ENCODE measurements around the gene ALK. TPM values are rescaled to one million over a fixed set of nuclear protein-coding genes. Genes with fewer than 3 reads are reported as not detected.
A peak's percentile ranks its signal among the peaks of the same experiment; 100 is the strongest.

ALK gene
- total RNA-seq, 1 donor from 2014 or later: 0.08 TPM

DNA sequence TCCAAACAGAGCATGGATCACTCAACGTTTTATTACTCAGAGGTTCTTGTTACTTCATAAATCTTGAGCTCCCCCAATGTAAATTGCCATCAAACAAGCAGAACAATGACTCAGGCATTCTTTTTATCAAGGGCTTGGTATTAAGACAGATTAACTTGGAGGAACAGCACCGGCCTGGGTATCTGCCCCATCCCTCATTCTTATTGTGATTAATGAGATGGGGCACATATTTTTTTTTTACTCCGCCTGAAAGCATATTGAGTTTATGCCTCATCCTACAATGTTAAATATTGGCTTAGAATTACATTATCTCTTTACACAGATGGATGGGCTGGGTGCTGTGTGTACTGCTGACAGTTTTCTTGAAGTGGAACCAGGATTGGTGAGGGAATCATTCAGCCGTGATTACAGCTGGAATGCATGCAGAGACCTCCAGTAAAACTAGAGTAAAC is 418.9 kb downstream of the ALK start:
- ATAC-seq: no peak
- intact Hi-C loops (cut with DNase I): no loop called here
- DNase-seq (ENCODE audit: missing footprints): no peak

DNA sequence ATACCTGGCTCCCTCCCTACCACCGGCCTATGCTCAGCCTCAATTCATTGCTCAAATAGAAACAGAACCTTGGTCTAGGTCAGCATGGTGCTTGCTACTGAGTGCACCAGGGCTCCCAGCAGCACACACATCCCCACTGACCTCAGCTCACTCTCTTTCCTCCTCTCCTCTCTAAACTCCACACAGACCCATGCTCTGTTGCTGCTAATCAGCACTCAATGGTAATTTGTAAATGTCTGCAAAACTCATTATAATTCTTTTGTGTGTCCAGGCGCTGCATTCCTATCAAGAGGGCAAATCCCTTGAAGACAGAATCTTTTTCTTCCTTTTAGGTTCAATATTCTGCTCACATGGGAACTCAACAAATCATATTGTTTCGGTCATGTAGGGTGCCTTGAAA is 424.0 kb downstream of the ALK start:
- intact Hi-C loops (cut with DNase I): no loop called here
- ATAC-seq (no peak), DNase-seq (ENCODE audit: missing footprints) (no peak)

DNA sequence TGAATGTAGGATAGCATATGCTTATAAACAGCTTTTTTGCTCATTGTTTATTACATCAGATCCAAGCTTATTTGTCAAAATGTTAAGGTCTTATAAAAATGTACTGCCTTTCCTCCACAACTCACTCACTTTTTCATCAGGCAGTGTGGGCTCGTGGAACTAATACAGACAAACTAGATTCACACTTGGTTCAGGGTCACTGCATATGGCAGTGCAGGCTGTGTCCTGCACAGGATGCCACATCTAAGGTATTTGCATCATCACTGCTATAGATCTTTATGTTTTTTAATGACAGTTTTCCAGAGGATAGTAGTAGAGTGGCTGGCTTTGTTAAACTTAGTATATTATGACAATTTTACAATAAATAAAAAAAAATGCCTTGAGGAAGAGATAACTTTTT is 425.2 kb downstream of the ALK start:
- no peak for ATAC-seq
- intact Hi-C loops (cut with DNase I): no loop called here
- no peak for DNase-seq (ENCODE audit: missing footprints)

DNA sequence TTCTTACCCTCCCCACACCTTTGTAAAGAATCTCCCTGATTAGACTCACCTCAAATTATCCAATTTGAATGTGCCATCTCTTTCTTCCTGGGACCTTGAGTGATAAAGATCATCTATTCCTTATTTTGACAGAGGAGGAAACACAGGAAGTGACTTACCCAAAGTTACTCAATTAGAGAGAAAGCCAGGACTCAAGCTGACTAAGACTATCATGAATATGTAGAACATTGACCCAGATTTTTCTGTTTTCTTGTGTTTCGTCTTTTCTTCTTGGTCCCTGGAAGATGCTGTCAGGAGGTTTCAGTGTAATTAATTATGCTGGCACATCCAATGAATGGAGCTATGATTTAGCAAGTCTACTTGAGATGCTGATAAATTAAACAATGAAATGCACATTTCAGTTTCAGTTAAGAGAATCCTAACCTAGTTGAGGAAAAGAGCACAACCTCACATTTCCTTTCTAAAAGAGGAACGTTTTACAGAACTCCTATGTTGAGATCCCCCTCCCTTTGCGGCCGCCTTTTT is 425.8 kb downstream of the ALK start:
- ATAC-seq: no peak
- no peak for DNase-seq (ENCODE audit: missing footprints)
- intact Hi-C loops (cut with DNase I): no loop called here

DNA sequence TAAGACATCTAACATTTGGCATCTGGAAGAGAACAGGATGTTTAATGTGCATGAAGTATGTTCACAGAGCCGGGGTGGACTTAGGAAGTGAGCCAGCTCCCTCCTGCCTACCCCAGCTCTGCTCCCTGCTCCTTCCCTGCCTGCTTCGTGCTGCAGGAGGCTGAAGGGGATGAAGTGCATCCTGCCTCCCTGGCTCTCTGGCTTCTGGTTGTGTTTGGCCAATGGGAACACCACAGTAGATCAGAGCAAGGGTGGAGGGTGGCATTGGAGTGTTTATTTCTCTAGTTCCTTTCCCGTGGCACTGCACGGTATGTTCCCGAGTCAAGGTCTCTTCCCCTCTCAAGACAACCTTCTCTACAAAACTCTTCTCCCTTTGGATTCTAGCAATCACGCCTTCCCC is 426.3 kb downstream of the ALK start:
- ATAC-seq: no peak
- DNase-seq (ENCODE audit: missing footprints): no peak
- intact Hi-C loops (cut with DNase I): no loop called here

DNA sequence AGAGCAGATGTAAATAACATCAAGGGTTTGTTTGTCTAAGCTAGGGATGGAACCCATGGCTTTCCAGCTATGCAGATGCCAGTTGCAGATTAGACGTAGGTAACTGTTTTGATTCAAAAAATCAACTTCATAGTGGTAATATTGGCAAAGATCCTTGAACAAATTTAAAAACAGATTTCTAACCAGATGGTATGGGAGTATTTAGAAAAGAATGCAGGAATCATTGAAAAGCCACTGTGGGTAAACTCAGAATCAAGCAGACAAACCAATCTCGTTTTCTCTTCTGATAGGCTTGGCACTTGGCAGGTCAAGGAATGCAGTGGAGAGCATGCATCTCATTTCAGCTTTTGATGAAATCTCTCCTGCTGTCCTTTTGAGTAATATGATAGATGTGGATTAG is 428.7 kb downstream of the ALK start:
- intact Hi-C loops (cut with DNase I): no loop called here
- ATAC-seq (no peak), DNase-seq (ENCODE audit: missing footprints) (no peak)

DNA sequence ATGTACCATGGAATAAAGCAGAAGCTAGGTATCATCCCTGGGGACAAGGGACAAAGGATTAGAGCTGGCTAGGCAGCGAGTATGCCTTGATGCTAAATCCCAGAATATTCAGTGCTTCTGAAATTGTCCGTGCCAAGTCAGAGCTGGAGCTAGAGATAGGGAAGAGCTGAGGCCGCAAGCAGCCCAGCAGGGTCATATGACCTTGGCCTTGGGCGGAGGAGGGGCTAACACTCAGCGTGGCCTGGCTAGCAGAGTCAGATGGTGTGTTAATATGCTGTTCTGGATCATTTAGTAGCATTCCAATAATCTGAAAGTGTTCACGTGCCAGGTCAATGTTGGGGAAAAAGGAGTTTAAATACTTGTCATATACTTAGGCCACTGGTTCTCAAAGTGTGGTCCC is 431.3 kb downstream of the ALK start:
- no peak for DNase-seq (ENCODE audit: missing footprints)
- intact Hi-C loops (cut with DNase I): no loop called here
- peak; percentile 46 for ATAC-seq

DNA sequence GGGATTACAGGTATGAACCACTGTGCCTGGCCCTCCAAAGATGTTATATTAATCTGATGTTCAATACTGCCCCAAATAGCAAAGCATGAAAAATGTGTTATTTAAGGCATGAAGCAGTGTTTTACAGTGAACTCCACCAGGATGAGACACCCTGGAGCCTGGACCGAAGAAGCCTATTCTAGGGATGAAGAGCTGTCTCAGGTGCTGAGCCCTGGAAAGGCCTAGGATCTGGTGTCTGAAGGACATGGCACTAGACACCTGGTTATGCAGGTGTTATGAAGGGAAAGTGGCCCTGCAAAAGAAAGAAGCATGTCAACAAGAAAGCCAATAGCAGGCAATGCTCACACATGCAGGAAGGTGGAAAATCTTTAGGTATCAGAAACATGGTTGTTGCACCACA is 431.8 kb downstream of the ALK start:
- DNase-seq (ENCODE audit: missing footprints) (no peak), ATAC-seq (no peak)
- intact Hi-C loops (cut with DNase I): no loop called here

DNA sequence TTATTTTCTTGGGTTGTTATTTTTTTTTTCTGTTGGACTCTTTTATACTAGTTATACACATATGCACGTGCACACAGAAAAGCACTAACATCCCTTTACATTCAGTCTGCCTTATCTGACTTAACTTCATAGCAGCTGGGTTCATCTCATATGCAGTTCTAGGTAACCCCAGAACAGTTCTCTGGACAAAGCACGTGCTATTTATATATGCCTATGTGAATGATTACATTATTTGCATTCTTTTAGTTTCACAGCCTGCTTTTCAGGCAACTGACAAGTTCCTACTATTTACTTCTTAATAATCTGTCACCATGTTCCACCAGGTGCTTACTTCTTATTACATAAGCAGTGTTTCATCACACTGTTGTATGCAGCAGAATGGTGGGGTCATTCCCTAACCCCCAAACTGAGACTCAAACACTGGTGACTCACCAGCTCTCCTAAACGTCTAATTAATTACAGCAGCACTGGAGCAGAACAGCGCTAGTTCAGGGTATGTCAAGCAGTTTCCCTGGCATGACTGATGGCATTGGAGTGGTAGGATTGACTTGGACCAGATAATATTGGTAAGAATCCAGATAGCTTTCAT is 433.3 kb downstream of the ALK start:
- intact Hi-C loops (cut with DNase I): no loop called here
- no peak for ATAC-seq
- DNase-seq (ENCODE audit: missing footprints): no peak

DNA sequence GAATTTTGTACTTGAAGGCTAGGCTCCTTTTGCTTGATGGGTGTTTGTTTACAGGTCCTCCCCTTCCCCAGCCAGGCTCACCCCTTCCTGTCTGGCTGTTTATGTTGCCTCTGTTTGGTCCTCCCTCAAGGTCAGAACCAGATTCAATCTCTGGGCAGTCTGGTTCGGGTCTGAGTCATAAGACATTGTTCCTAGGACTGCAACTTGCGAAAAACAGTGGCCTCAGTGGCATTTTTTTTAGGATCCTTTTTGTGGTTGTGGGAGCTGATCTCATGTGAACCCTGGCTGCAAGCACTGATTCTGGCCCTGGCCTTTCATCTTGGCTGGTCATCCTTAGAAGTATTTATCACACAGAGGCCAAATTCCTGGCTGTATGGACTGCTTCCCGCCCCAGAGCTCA is 435.8 kb downstream of the ALK start:
- intact Hi-C loops (cut with DNase I): no loop called here
- DNase-seq (ENCODE audit: missing footprints) (no peak), ATAC-seq (no peak)

DNA sequence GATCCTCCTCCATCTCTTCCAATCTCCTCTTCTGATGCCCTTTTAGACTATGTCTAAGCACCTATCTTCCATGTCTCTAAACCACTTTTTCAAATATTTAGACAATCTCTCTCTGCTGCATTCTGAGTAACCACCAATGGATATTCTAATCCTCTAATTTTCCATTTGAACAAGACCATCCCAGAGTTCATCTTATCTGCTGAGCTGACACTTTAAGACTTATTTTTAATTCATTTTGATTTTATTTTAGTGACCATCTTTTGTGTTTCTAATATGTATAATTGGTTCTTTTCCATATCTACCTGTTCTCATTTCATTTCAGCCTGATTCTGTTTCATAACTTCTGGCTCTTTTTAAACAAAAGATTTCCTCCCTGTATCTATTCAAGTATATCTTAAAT is 436.3 kb downstream of the ALK start:
- ATAC-seq (no peak), DNase-seq (ENCODE audit: missing footprints) (no peak)
- intact Hi-C loops (cut with DNase I): no loop called here

DNA sequence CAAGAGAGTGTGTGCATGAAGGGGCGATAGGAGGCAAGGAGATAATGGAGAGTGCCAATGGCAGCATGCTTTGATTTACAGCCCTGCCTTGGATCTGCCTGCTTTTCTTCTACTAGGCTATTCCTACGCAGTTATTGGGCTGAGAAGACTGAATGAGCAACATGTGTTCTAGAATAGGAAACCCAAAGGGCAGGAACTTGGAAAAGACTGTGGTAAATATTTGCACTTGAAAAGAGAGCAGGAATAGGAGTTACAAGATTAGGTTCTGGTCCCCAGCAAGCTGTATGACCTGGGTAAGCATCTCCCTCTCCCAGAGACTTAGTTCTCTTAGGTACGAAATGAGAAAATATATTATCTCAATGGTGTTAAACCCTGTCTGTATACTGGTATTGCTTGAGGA is 438.5 kb downstream of the ALK start:
- intact Hi-C loops (cut with DNase I): no loop called here
- ATAC-seq: no peak
- DNase-seq (ENCODE audit: missing footprints): no peak

DNA sequence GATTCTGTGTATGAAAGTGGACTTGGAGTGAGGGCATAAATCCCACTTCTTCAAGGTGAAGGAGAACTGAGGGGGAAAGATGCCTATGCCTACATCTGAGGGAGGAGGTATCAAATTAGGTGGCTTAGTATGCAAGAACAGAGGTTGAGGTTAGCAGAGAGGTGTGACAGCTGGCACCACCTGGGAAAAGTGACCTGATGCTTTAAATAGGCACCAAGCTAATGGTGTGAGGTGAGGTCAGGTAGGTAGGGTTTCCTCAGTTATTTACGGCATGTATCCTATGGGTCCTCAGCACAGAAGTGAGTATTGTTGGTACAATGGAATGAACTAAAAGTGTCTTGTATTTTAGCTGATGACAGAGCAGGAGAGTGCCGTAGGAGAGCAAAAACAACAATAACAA is 439.0 kb downstream of the ALK start:
- ATAC-seq: no peak
- no peak for DNase-seq (ENCODE audit: missing footprints)
- intact Hi-C loops (cut with DNase I): no loop called here

DNA sequence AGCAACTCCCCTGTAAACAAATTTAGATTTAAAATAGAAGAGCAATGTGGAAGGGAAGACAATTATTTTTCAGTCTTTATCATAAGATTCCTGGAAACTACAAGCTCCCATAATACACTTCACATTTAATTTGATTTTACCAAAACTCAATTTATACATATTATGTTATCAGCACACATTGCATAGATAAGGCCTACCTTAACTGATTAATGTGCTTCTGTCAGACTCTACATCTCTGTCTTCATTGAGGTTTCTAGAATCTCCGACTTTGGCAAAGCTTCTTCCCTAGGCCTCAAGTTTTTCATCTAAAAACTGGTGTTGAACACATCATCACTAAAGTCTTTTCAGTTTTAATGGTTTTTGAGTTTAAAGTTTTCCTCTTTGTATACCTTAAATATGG is 440.1 kb downstream of the ALK start:
- no peak for DNase-seq (ENCODE audit: missing footprints)
- intact Hi-C loops (cut with DNase I): no loop called here
- no peak for ATAC-seq

DNA sequence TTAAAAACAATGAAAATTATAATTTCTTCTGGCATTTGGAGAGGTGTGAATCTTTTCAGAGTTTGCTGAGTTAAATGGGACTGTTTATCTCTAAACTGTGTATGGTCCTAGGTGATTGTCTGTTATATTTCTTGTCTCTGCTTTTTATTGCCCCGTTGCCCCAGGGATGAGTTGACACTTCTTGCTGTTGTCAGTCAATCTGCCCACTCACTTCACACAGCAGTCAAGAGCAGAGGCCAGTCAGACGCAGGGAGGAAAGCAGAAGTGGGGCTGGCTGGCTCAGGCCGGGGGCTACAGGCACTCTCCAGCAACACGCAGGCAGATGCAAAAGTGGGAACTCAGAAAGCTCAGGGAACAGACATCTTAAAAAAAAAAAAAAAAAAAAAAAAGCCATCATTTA is 441.0 kb downstream of the ALK start:
- ATAC-seq: no peak
- DNase-seq (ENCODE audit: missing footprints): no peak

DNA sequence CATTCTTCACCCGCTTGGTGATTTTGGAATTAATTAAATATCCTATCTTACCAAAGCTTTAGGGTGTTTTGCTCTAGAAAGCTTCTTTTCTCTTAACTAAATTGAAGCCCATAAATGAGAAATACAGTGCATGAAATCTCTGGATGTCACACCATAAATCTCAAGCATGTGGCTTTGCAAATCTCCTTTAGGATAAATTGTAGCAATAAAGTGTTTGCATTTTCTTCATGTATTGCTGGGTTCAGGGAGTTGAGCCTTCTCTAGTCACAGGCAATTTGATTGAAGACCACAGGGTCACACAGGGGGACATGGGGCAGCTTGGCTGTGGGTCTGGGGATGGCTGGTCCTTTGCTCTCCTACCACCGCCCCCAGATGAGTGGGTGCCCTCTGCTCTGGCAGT is 442.0 kb downstream of the ALK start:
- no peak for ATAC-seq
- no peak for DNase-seq (ENCODE audit: missing footprints)
- intact Hi-C loops (cut with DNase I): no loop called here

More for the DNA sequence above, 441.0 kb downstream of the ALK start:
- intact Hi-C loops (cut with DNase I): no loop called here

DNA sequence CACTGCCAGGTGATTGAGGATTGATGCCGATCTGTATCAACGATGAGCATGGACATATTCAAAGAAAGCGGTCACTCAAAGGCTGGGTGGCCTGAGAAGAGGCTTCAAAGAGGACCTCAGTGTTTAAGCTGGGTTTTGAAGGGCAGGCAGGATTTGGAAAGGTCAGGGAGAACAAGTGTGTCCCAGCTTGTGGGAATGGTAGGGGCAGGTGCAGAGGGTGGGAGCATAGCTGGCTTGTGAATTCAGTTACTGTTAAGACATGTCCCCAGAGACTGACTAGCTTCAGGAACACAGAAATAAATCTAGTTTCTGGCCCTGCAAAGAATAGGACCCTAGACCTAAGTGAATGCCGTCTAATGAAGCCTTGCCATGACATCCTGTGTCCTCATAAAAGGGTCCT is 442.7 kb downstream of the ALK start:
- ATAC-seq (no peak), DNase-seq (ENCODE audit: missing footprints) (no peak)
- intact Hi-C loops (cut with DNase I): no loop called here

DNA sequence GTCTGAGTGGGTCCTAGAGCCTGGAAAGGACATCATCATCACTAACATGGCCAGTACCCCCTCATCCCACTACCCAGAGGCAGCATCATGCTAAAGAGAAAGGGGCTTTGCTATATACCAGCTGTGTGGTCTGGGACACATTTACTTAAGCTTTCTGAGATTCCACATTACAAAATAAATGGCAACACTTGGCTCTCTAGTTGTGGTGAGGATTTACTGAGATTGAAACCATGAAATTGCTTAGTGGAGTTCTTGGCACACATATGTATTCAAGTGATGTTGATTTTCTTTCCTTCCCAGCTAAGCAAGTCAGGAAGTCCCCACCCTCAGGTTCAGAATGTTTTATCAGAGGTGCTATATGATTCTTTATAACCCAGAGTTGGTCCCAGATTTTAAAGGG is 444.2 kb downstream of the ALK start:
- intact Hi-C loops (cut with DNase I): no loop called here
- no peak for DNase-seq (ENCODE audit: missing footprints)
- ATAC-seq: no peak

DNA sequence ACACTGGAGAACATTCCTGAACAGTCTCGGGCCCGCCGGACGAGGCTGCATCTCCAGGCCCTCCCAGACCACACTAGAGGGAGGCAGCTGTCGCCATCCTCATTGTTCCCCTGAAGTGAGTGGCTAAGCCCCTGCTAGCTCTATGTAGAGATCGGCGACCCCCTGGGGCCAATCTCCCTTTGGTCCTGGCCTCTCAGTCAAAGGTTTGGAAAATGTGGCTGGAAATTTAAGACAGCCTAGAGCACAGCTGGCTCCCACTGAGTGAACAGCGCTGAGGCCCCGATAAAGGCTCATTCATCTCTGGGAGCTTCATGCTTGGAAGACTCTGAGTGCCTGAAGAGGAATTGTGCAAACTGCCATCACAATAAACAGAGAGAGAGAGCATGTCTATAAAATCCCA is 445.9 kb downstream of the ALK start:
- DNase-seq (ENCODE audit: missing footprints): no peak
- intact Hi-C loops (cut with DNase I): no loop called here
- no peak for ATAC-seq

DNA sequence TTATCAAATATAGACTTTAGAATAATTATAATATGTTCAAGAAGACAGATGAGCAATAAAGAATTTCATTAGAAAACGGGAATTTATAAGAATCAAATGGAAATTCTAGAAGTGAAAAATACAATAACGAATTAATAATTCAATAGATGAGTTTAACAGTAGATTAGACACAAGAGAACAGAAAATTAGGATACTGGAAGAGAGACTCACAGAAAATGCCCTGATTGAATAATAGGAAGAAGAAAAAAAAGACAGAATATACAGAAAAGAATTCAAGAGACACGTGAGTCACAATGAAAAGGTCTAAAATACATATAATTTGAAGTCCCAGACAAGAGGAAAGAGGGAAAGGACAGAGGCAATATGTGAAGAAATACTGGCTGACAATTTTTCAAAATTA is 451.4 kb downstream of the ALK start:
- intact Hi-C loops (cut with DNase I): no loop called here
- no peak for DNase-seq (ENCODE audit: missing footprints)
- ATAC-seq: no peak

DNA sequence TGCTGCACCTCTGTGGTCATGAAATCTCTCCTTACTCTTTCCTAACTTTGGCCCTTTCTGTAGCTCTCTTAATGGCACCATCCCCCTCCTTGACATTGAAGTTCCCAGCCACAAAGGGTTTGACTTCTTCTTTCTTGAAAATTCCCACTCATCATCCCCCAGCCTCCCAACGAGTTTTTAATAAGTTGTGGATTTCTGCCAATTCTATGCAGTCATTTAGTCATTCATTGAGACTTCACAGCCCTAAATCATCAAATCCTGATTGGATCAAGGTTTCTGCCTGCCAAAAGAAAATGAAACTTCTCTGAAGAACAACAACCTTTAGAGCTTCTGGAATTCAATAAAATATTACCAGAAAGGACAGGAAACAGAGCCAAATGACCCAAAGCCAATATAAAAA is 451.9 kb downstream of the ALK start:
- intact Hi-C loops (cut with DNase I): no loop called here
- ATAC-seq: no peak
- no peak for DNase-seq (ENCODE audit: missing footprints)

All from Right ventricle myocardium inferior (tissue), 1 donor.